ENCODE measurements around the gene PDCD1LG2.

PDCD1LG2 gene

GRCh38 chr9:5577225-5577624 lies 66.9 kb downstream of the PDCD1LG2 start:
- Histone ChIP-seq H2AFZ (ENCODE audit: low read length) (no peak overlapping the region), H2AK5ac (ENCODE audit: low read depth, low read length) (no peak overlapping the region), H3K4me1 (ENCODE audit: control insufficient read depth in 2 of 2, insufficient read depth in 1 of 2, low read depth in 1 of 2, low read length in 2 of 2) (no peaks in the 10 kb centered on the region), H3K4ac (ENCODE audit: low read length) (no peak overlapping the region), H3K79me1 (ENCODE audit: low read depth, low read length) (no peaks in the 10 kb centered on the region), H3K9me3 (replicated peaks in 1 of 2; ENCODE audit: control insufficient read depth in 2 of 2, insufficient read depth in 1 of 2, low read depth in 1 of 2, low read length in 2 of 2) (no peaks in the 10 kb centered on the region), H3K4me3 (ENCODE audit: low read length in 2 of 2) (no peak overlapping the region), H2BK12ac (ENCODE audit: low read length) (no peak overlapping the region), H4K91ac (ENCODE audit: low read depth, low read length, poor library complexity) (no peak overlapping the region), H2BK15ac (ENCODE audit: low read length) (no peak overlapping the region), H3K18ac (ENCODE audit: low read length) (no peak overlapping the region), H3K27ac (replicated peaks; ENCODE audit: low read length) (no peak overlapping the region), H3K27me3 (ENCODE audit: control insufficient read depth in 3 of 3, insufficient read depth in 3 of 3, low read depth in 1 of 3, low read length in 3 of 3) (no peaks in the 10 kb centered on the region), H2BK5ac (ENCODE audit: low read length) (no peak overlapping the region), H3K36me3 (replicated peaks in 1 of 2; ENCODE audit: control insufficient read depth in 2 of 2, insufficient read depth in 2 of 2, low read length in 2 of 2) (no peaks in the 10 kb centered on the region), H3K23ac (ENCODE audit: low read depth, low read length, poor library complexity) (no peak overlapping the region), H4K8ac (ENCODE audit: low read depth, low read length) (no peak overlapping the region), H3K4me2 (ENCODE audit: insufficient read depth, low read length, poor library complexity, severe bottlenecking) (no peak overlapping the region), H3K14ac (ENCODE audit: low read length) (no peak overlapping the region), H3K9ac (ENCODE audit: low read depth, low read length, poor library complexity) (no peak overlapping the region), H2BK120ac (ENCODE audit: low read depth, low read length) (no peak overlapping the region)
- WGBS, 2 donors (ENCODE audit: extremely low coverage in 2 of 2, insufficient read length in 2 of 2, insufficient replicate concordance in 1 of 2) = no CpG with 5 or more reads among the region's 2 CpGs
- no peak for DNase-seq (ENCODE audit: low spot score)

DNA sequence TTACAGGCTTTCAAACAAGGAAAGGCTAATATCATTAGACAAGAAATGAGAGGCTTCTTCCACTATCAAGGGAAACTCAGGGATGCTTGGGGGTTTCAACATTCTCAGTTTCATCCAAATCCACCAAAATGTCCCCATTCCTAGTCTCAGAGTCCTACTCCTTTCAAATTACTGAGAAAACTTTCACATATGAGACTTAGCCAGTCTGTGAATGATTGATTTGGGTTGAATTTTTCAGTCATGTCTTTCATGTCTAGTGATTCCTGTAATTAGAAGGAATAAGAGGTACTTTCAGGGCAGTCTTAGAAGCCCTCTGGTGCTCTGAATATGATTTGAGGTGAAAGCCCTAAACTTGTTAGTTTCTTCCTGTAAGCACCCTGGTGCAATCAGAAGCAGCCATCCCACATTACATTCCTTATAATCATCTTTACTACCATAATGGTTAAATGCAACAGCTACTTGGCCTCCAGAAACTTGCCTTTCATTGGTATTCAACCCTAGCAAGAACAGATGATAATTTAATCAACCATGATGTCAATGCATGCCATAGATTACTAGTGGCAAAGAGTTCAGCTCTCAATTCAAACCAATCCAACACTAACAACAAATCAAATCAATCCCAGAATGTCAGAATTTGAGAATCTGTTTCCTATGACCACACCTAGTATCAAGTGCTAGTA lies 67.8 kb downstream of the PDCD1LG2 start:
- Histone ChIP-seq H2BK15ac (ENCODE audit: low read length) (no peak overlapping the region), H2BK12ac (ENCODE audit: low read length) (no peak overlapping the region)

DNA sequence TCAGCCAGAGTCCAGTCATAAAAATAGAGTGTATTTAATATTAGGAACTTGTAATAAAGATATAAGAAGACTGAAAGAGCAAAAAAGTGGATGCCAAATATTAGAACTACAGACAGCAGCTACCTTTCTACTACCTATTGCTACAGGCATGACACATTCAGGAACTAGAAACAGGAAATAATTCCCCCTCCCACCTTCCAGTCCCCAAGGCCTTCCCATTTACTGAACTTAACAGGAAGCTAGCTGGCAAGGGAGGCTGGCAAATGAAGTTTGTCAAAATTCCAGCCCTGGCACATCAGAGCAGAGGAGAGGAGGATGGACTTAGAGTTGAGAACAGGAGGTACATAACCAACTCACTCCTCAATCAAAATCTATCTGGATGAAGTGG lies 68.4 kb downstream of the PDCD1LG2 start:
- no peak overlapping the region for H3K23ac ChIP-seq (ENCODE audit: low read depth, low read length, poor library complexity)
- H3K14ac ChIP-seq (ENCODE audit: low read length) = no peak overlapping the region
- no peak overlapping the region for H3K4me2 ChIP-seq (ENCODE audit: insufficient read depth, low read length, poor library complexity, severe bottlenecking)
- DNase-seq (ENCODE audit: low spot score) = no peak
- no peak overlapping the region for H4K8ac ChIP-seq (ENCODE audit: low read depth, low read length)
- no peaks in the 10 kb centered on the region for H3K9me3 ChIP-seq (replicated peaks in 1 of 2; ENCODE audit: control insufficient read depth in 2 of 2, insufficient read depth in 1 of 2, low read depth in 1 of 2, low read length in 2 of 2)
- no peak overlapping the region for H2BK120ac ChIP-seq (ENCODE audit: low read depth, low read length)
- H4K91ac ChIP-seq (ENCODE audit: low read depth, low read length, poor library complexity) = no peak overlapping the region
- no peak overlapping the region for H2AK5ac ChIP-seq (ENCODE audit: low read depth, low read length)
- H3K27ac ChIP-seq (replicated peaks; ENCODE audit: low read length) = no peak overlapping the region
- no peak overlapping the region for H2BK15ac ChIP-seq (ENCODE audit: low read length)
- no peak overlapping the region for H2BK5ac ChIP-seq (ENCODE audit: low read length)
- no peak overlapping the region for H3K9ac ChIP-seq (ENCODE audit: low read depth, low read length, poor library complexity)
- H3K18ac ChIP-seq (ENCODE audit: low read length) = no peak overlapping the region
- peaks cover 0 to 7% of the 10 kb centered on the region in 2 donors for H3K4me1 ChIP-seq (ENCODE audit: control insufficient read depth in 2 of 2, insufficient read depth in 1 of 2, low read depth in 1 of 2, low read length in 2 of 2)
- H3K36me3 ChIP-seq (replicated peaks in 1 of 2; ENCODE audit: control insufficient read depth in 2 of 2, insufficient read depth in 2 of 2, low read length in 2 of 2) = no peaks in the 10 kb centered on the region
- no peak overlapping the region for H3K4ac ChIP-seq (ENCODE audit: low read length)
- no peaks in the 10 kb centered on the region for H3K79me1 ChIP-seq (ENCODE audit: low read depth, low read length)
- H3K4me3 ChIP-seq (ENCODE audit: low read length in 2 of 2) = no peak overlapping the region
- no peak overlapping the region for H2BK12ac ChIP-seq (ENCODE audit: low read length)
- no peaks in the 10 kb centered on the region for H3K27me3 ChIP-seq (ENCODE audit: control insufficient read depth in 3 of 3, insufficient read depth in 3 of 3, low read depth in 1 of 3, low read length in 3 of 3)
- no peak overlapping the region for H2AFZ ChIP-seq (ENCODE audit: low read length)

More for the DNA sequence above, 67.8 kb downstream of the PDCD1LG2 start:
- H2AFZ ChIP-seq (ENCODE audit: low read length) = no peak overlapping the region
- DNase-seq (ENCODE audit: low spot score) = no peak
- no peak overlapping the region for H3K4me2 ChIP-seq (ENCODE audit: insufficient read depth, low read length, poor library complexity, severe bottlenecking)
- H3K4me3 ChIP-seq (ENCODE audit: low read length in 2 of 2) = no peak overlapping the region
- H3K27me3 ChIP-seq (ENCODE audit: control insufficient read depth in 3 of 3, insufficient read depth in 3 of 3, low read depth in 1 of 3, low read length in 3 of 3) = no peaks in the 10 kb centered on the region
- no peak overlapping the region for H2AK5ac ChIP-seq (ENCODE audit: low read depth, low read length)
- no peak overlapping the region for H2BK120ac ChIP-seq (ENCODE audit: low read depth, low read length)
- no peaks in the 10 kb centered on the region for H3K36me3 ChIP-seq (replicated peaks in 1 of 2; ENCODE audit: control insufficient read depth in 2 of 2, insufficient read depth in 2 of 2, low read length in 2 of 2)
- H4K91ac ChIP-seq (ENCODE audit: low read depth, low read length, poor library complexity) = no peak overlapping the region
- no peak overlapping the region for H4K8ac ChIP-seq (ENCODE audit: low read depth, low read length)
- H3K4ac ChIP-seq (ENCODE audit: low read length) = no peak overlapping the region
- H3K9me3 ChIP-seq (replicated peaks in 1 of 2; ENCODE audit: control insufficient read depth in 2 of 2, insufficient read depth in 1 of 2, low read depth in 1 of 2, low read length in 2 of 2) = no peaks in the 10 kb centered on the region
- no peak overlapping the region for H3K14ac ChIP-seq (ENCODE audit: low read length)
- no peak overlapping the region for H3K27ac ChIP-seq (replicated peaks; ENCODE audit: low read length)
- peaks cover 0 to 5% of the 10 kb centered on the region in 2 donors for H3K4me1 ChIP-seq (ENCODE audit: control insufficient read depth in 2 of 2, insufficient read depth in 1 of 2, low read depth in 1 of 2, low read length in 2 of 2)
- no peak overlapping the region for H3K23ac ChIP-seq (ENCODE audit: low read depth, low read length, poor library complexity)
- H3K18ac ChIP-seq (ENCODE audit: low read length) = no peak overlapping the region
- H3K9ac ChIP-seq (ENCODE audit: low read depth, low read length, poor library complexity) = no peak overlapping the region
- H2BK5ac ChIP-seq (ENCODE audit: low read length) = no peak overlapping the region
- H3K79me1 ChIP-seq (ENCODE audit: low read depth, low read length) = no peaks in the 10 kb centered on the region

GRCh38 chr9:5579881-5580280 lies 69.5 kb downstream of the PDCD1LG2 start:
- Histone ChIP-seq H3K14ac (ENCODE audit: low read length) (no peak overlapping the region), H3K4ac (ENCODE audit: low read length) (no peak overlapping the region), H3K9me3 (replicated peaks in 1 of 2; ENCODE audit: control insufficient read depth in 2 of 2, insufficient read depth in 1 of 2, low read depth in 1 of 2, low read length in 2 of 2) (no peaks in the 10 kb centered on the region), H2BK5ac (ENCODE audit: low read length) (no peak overlapping the region), H3K4me2 (ENCODE audit: insufficient read depth, low read length, poor library complexity, severe bottlenecking) (no peak overlapping the region), H3K79me1 (ENCODE audit: low read depth, low read length) (no peaks in the 10 kb centered on the region), H3K36me3 (replicated peaks in 1 of 2; ENCODE audit: control insufficient read depth in 2 of 2, insufficient read depth in 2 of 2, low read length in 2 of 2) (no peaks in the 10 kb centered on the region), H2AK5ac (ENCODE audit: low read depth, low read length) (no peak overlapping the region), H2BK15ac (ENCODE audit: low read length) (no peak overlapping the region), H3K27ac (replicated peaks; ENCODE audit: low read length) (no peak overlapping the region), H2BK120ac (ENCODE audit: low read depth, low read length) (no peak overlapping the region), H3K23ac (ENCODE audit: low read depth, low read length, poor library complexity) (no peak overlapping the region), H3K27me3 (ENCODE audit: control insufficient read depth in 3 of 3, insufficient read depth in 3 of 3, low read depth in 1 of 3, low read length in 3 of 3) (no peaks in the 10 kb centered on the region), H2BK12ac (ENCODE audit: low read length) (no peak overlapping the region), H3K9ac (ENCODE audit: low read depth, low read length, poor library complexity) (no peak overlapping the region), H4K91ac (ENCODE audit: low read depth, low read length, poor library complexity) (no peak overlapping the region), H3K4me1 (ENCODE audit: control insufficient read depth in 2 of 2, insufficient read depth in 1 of 2, low read depth in 1 of 2, low read length in 2 of 2) (peaks cover 0 to 7% of the 10 kb centered on the region in 2 donors), H4K8ac (ENCODE audit: low read depth, low read length) (no peak overlapping the region), H2AFZ (ENCODE audit: low read length) (no peak overlapping the region), H3K18ac (ENCODE audit: low read length) (no peak overlapping the region), H3K4me3 (ENCODE audit: low read length in 2 of 2) (no peak overlapping the region)
- no peak for DNase-seq (ENCODE audit: low spot score)
- WGBS, 2 donors (ENCODE audit: extremely low coverage in 2 of 2, insufficient read length in 2 of 2, insufficient replicate concordance in 1 of 2) = no CpG with 5 or more reads among the region's 1 CpG

Data from neuronal stem cell (in vitro differentiated cells).